Prostate gland (tissue), 2 donors: ENCODE data around the gene SLC25A13.

Experiments used
- POLR2A ChIP-seq: fragments of 450-650 bp; IDR thresholded peaks from one replicate; pipeline ENCODE4 v1.6.1; 2016; ENCODE audit warnings: antibody characterized with exemption, mild to moderate bottlenecking
- TF ChIP-seq, protein P1 (sequence below), 4 experiments: fragments of 200-600 bp in 2 of 4; fragments of 450-650 bp in 2 of 4; sonication (generic) in 2 of 4; IDR thresholded peaks; 1 replicate in 3 of 4; 2 replicates in 1 of 4; pipeline ENCODE4 v1.5.1; 2016 to 2019; ENCODE audit warnings: antibody characterized with exemption in 4 of 4, mild to moderate bottlenecking in 2 of 4, moderate library complexity in 2 of 4

DNA sequence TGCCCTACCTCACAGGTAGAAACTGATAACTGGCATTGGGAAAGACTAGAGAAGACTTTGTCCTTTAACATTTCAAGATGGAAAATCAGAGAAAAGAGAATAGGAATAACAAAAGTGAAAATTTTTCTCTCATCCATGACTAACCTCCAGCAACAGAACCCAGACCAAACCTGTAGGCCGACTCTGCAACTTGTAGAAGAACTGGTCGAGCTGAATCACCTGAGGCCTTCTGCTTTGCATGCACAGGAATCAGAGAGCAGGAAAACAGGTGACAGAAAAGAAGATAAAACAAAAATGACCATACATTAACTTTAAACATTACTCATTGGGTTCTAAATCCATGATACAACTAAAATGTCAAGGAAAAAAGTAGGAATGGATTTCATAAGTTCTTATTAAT lies 137.1 kb downstream of the SLC25A13 start:
- TF ChIP-seq, protein P1, sequence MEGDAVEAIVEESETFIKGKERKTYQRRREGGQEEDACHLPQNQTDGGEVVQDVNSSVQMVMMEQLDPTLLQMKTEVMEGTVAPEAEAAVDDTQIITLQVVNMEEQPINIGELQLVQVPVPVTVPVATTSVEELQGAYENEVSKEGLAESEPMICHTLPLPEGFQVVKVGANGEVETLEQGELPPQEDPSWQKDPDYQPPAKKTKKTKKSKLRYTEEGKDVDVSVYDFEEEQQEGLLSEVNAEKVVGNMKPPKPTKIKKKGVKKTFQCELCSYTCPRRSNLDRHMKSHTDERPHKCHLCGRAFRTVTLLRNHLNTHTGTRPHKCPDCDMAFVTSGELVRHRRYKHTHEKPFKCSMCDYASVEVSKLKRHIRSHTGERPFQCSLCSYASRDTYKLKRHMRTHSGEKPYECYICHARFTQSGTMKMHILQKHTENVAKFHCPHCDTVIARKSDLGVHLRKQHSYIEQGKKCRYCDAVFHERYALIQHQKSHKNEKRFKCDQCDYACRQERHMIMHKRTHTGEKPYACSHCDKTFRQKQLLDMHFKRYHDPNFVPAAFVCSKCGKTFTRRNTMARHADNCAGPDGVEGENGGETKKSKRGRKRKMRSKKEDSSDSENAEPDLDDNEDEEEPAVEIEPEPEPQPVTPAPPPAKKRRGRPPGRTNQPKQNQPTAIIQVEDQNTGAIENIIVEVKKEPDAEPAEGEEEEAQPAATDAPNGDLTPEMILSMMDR (IDR thresholded peaks at IDR 0.05), result no peak
- TF ChIP-seq POLR2A, result no peak
